ENCODE measurements around the gene TMEFF2. TPM values are rescaled to one million over a fixed set of nuclear protein-coding genes. Genes with fewer than 3 reads are reported as not detected.

TMEFF2 gene
- total and polyA plus RNA-seq, 10 of the 15 experiments (the other 5 are each of a cell fraction or from before 2014, with no cell fraction given): not detected

DNA sequence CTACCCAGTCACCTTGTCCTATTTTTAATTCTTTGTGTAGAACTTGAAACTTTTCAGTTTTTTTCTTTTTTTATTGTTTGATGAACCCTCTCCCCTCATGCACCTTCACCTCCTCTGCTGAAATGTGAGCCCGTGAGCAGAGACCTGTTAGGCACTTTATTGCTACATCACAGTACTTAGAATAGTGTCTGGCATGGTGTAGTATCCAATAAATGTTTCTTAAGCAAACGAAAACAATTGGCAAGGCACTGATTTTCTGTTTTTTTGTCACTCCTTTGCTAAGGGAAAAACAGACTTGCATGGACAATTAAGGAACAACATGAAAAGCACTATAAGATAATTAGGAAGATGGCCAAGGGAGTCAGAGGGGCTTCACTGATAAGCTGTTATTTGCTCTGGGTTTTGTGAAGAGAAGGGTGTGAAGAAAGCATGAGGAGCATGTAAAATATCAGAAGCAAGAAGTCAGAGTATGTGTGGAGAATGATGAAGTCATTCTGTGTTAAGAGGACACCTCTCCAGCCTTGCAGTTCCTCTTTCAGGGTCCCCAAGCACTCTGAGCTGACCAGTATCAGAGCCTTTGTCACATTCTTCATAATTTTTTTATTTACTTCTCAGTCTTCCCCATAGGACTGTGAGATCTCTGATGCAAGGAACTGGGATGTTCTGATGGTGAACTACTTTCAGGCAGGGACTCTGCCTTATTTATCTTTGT is 248.1 kb downstream of the TMEFF2 start:
- POLR2A ChIA-PET: interaction anchor here (0.8 kb wide), 1 partner anchor 10 kb away, joined by 3 read pairs; no protein-coding TSS in a partner anchor
- peak; percentile 88 for TF ChIP-seq SPI1 (IDR thresholded peaks at IDR 0.05; ENCODE audit: borderline replicate concordance, insufficient read depth, low read depth, low read length)
- TF ChIP-seq CREM (IDR thresholded peaks at IDR 0.05; ENCODE audit: low read depth): no peak
- TF ChIP-seq ATF7 (IDR thresholded peaks at IDR 0.05; ENCODE audit: low read depth): peak; percentile 71; the same call in 1 of the 2 replicates
- TF ChIP-seq ZNF24 (IDR thresholded peaks at IDR 0.05): 0 out of 2 replicates have a peak, but pooled peaks have one; percentile 9
- 0% methylated on average over 2 of the region's 2 CpGs for WGBS (ENCODE audit: insufficient coverage, insufficient replicate concordance, low lambda C conversion rate, missing lambda C conversion rate)
- in situ Hi-C loops (cut with MboI) (no loop called here), intact Hi-C loops (cut with micrococcal nuclease; ENCODE audit: unreplicated experiment) (no loop called here)
- DNase-seq (ENCODE audit: low read depth, low spot score): no peak
- Histone ChIP-seq H3K4me3 (no peak overlapping the region), H3K4me1 (ENCODE audit: control insufficient read depth, insufficient read depth, low read length) (no peaks in the 10 kb centered on the region), H3K4me2 (ENCODE audit: control insufficient read depth, insufficient read depth) (no peak overlapping the region), H3K36me3 (ENCODE audit: control insufficient read depth in 2 of 2, insufficient read depth in 2 of 2, low read length in 1 of 2) (no peaks in the 10 kb centered on the region), H3K9me3 (replicated peaks; ENCODE audit: control insufficient read depth, insufficient read depth, low read length) (no peaks in the 10 kb centered on the region), H3K9ac (ENCODE audit: control insufficient read depth, insufficient read depth, low read length) (no peak overlapping the region), H3K27me3 (replicated peaks in 1 of 2; ENCODE audit: control insufficient read depth in 2 of 2, insufficient read depth in 2 of 2, low read length in 1 of 2) (no peaks in the 10 kb centered on the region), H4K20me1 (ENCODE audit: control insufficient read depth, insufficient read depth) (no peaks in the 10 kb centered on the region), H2AFZ (ENCODE audit: control insufficient read depth, low read depth, low read length) (no peak overlapping the region), H3K79me2 (ENCODE audit: control insufficient read depth, insufficient read depth, low read length) (no peaks in the 10 kb centered on the region), H3K27ac (ENCODE audit: control insufficient read depth, insufficient read depth) (no peak overlapping the region)
- RAD21 ChIA-PET (ENCODE audit: unreplicated experiment): interaction anchor here (0.8 to 2.1 kb wide), 4 partner anchors 75 to 216 kb away, joined by 3 to 9 read pairs (median 4); no protein-coding TSS in a partner anchor
- FAIRE-seq: peak; percentile 7
- CTCF ChIA-PET: interaction anchor here (1.7 to 2.5 kb wide), 3 partner anchors 37 to 216 kb away, joined by 3 to 13 read pairs (median 4); no protein-coding TSS in a partner anchor
- peak; percentile 93 for ATAC-seq
- SMC1A ChIA-PET (ENCODE audit: uncharacterized antibody, unreplicated experiment): interaction anchor here (0.8 to 2.5 kb wide), 7 partner anchors 9 to 216 kb away, joined by 3 to 9 read pairs (median 5); no protein-coding TSS in a partner anchor
- no TSS peak for BruUV-seq (replicated peaks)

DNA sequence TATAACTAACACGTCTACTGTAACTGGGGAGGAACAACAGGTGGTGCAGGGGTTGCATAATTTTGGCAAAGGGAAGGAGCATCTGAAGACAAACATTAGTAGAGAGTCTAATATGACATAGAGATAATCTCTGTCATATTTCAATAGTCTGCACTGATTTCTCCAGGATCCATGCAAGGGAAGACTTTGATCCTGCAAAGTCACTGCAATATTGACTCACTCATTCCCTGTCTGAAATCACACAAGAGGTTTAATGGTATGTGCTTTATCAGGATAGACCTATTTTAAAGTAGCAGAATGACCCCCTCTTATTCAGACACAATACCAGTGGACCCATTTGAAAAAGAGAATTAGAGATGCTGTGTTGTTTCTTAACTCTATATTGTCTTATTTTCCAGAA is 249.1 kb downstream of the TMEFF2 start:
- Histone ChIP-seq H4K20me1 (ENCODE audit: control insufficient read depth, insufficient read depth) (no peaks in the 10 kb centered on the region), H3K4me3 (no peak overlapping the region), H2AFZ (ENCODE audit: control insufficient read depth, low read depth, low read length) (no peak overlapping the region), H3K27ac (ENCODE audit: control insufficient read depth, insufficient read depth) (no peak overlapping the region), H3K4me1 (ENCODE audit: control insufficient read depth, insufficient read depth, low read length) (no peaks in the 10 kb centered on the region), H3K79me2 (ENCODE audit: control insufficient read depth, insufficient read depth, low read length) (no peaks in the 10 kb centered on the region), H3K36me3 (ENCODE audit: control insufficient read depth in 2 of 2, insufficient read depth in 2 of 2, low read length in 1 of 2) (no peaks in the 10 kb centered on the region), H3K4me2 (ENCODE audit: control insufficient read depth, insufficient read depth) (no peak overlapping the region), H3K9ac (ENCODE audit: control insufficient read depth, insufficient read depth, low read length) (no peak overlapping the region), H3K27me3 (replicated peaks in 1 of 2; ENCODE audit: control insufficient read depth in 2 of 2, insufficient read depth in 2 of 2, low read length in 1 of 2) (no peaks in the 10 kb centered on the region), H3K9me3 (replicated peaks; ENCODE audit: control insufficient read depth, insufficient read depth, low read length) (no peaks in the 10 kb centered on the region)
- no peak for FAIRE-seq
- in situ Hi-C loops (cut with MboI): no loop called here
- ChIA-PET CTCF (interaction anchor here (2.5 kb wide), 1 partner anchor 217 kb away, joined by 13 read pairs; no protein-coding TSS in a partner anchor), POLR2A (no interaction called here), SMC1A (ENCODE audit: uncharacterized antibody, unreplicated experiment) (interaction anchor here (1.0 to 2.5 kb wide), 3 partner anchors 8 to 217 kb away, joined by 3 to 6 read pairs (median 5); no protein-coding TSS in a partner anchor), RAD21 (ENCODE audit: unreplicated experiment) (no interaction called here)
- intact Hi-C loops (cut with micrococcal nuclease; ENCODE audit: unreplicated experiment): no loop called here
- WGBS (ENCODE audit: insufficient coverage, insufficient replicate concordance, low lambda C conversion rate, missing lambda C conversion rate): 0% methylated on average over 1 of the region's 1 CpG
- TF ChIP-seq STAT1 (conservative IDR thresholded peaks at IDR 0.05) (no peak), FOS (IDR thresholded peaks at IDR 0.05; ENCODE audit: borderline replicate concordance, extremely low read depth, insufficient read length) (no peak), CBX5 (IDR thresholded peaks at IDR 0.05; ENCODE audit: low read depth) (no peak)
- TF ChIP-seq, protein P1, sequence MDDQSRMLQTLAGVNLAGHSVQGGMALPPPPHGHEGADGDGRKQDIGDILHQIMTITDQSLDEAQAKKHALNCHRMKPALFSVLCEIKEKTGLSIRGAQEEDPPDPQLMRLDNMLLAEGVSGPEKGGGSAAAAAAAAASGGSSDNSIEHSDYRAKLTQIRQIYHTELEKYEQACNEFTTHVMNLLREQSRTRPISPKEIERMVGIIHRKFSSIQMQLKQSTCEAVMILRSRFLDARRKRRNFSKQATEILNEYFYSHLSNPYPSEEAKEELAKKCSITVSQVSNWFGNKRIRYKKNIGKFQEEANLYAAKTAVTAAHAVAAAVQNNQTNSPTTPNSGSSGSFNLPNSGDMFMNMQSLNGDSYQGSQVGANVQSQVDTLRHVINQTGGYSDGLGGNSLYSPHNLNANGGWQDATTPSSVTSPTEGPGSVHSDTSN (IDR thresholded peaks at IDR 0.05; ENCODE audit: insufficient replicate concordance, low read depth, low read length): no peak
- BruUV-seq (replicated peaks): no TSS peak
- no peak for DNase-seq (ENCODE audit: low read depth, low spot score)
- no peak for ATAC-seq
